Endothelial cell (in vitro differentiated cells): Measurements from ENCODE around the gene ALOX5AP. TPM values are rescaled to one million over a fixed set of nuclear protein-coding genes. Genes with fewer than 3 reads are reported as not detected.

Experiments
- DNase-seq: peaks from one replicate; pipeline ENCODE4 v3.0.0; 2021; ENCODE audit warnings: low spot score
- H3K27ac Mint-ChIP-seq: one replicate; pipeline ENCODE4 v1.8.0; 2021; ENCODE audit warnings: mixed read lengths, inconsistent platforms; ENCODE audit not compliant: unreplicated experiment
- H3K27me3 Mint-ChIP-seq: one replicate; pipeline ENCODE4 v1.8.0; 2021; ENCODE audit warnings: mild to moderate bottlenecking, moderate library complexity, mixed read lengths, inconsistent platforms; ENCODE audit not compliant: unreplicated experiment
- H3K36me3 Mint-ChIP-seq: one replicate; pipeline ENCODE4 v1.8.0; 2021; ENCODE audit warnings: mild to moderate bottlenecking, low read depth, mixed read lengths, inconsistent platforms; ENCODE audit not compliant: unreplicated experiment
- H3K4me1 Mint-ChIP-seq: one replicate; pipeline ENCODE4 v1.8.0; 2021; ENCODE audit warnings: mild to moderate bottlenecking, mixed read lengths, inconsistent platforms; ENCODE audit not compliant: unreplicated experiment
- H3K4me3 Mint-ChIP-seq: one replicate; pipeline ENCODE4 v1.8.0; 2021; ENCODE audit warnings: mild to moderate bottlenecking, mixed read lengths, inconsistent platforms; ENCODE audit not compliant: unreplicated experiment
- H3K9me3 Mint-ChIP-seq: one replicate; pipeline ENCODE4 v1.8.0; 2021; ENCODE audit warnings: mixed read lengths, inconsistent platforms; ENCODE audit not compliant: unreplicated experiment
- CTCF ChIP-seq: fragments of 200-600 bp; sonication (generic); IDR thresholded peaks from one replicate; pipeline ENCODE4 v1.5.0; 2021; ENCODE audit warnings: antibody characterized with exemption; ENCODE audit not compliant: unreplicated experiment
- long read RNA-seq: library from polyadenylated mRNA; unstranded; transcript quantifications from one replicate; pipeline ENCODE4 v2.0.0, GENCODE V29; 2020; ENCODE audit not compliant: unreplicated experiment
- total RNA-seq: library from RNA; stranded (reverse); fragmentation: NEBNext Ultra II Directional; extraction: Animal tissue kit (Norgen Biotek cat#: 25700); gene quantifications from one replicate; pipeline ENCODE4 v1.2.1, GENCODE V29; 2021; ENCODE audit not compliant: unreplicated experiment

The ALOX5AP gene
- total RNA-seq = 1.9 TPM
- long read RNA-seq, partial matches to known transcripts = 0 of 2 reads
- long read RNA-seq, other reads (novel, unspliced or antisense) = 1 of 2 reads

GRCh38 chr13:30735025-30735871 is at the start of gene ALOX5AP:
TSS of gene ALOX5AP (plus strand) at chr13:30735543. CDS start at chr13:30735606, 63 bp downstream.
- Mint-ChIP-seq H3K27ac (no peak within 1 kb of the TSS), H3K4me1 (peaks cover 31% of the 10 kb centered on the region), H3K36me3 (no peaks in the 10 kb centered on the region), H3K27me3 (peaks cover 5% of the 10 kb centered on the region), H3K9me3 (no peaks in the 10 kb centered on the region), H3K4me3 (no peak within 1 kb of the TSS)
- no peak for TF ChIP-seq CTCF
- DNase-seq = no peak

- Mint-ChIP-seq H3K36me3 (no peaks in the 10 kb centered on the region), H3K4me3 (no peak overlapping the region), H3K27ac (no peak overlapping the region), H3K9me3 (no peaks in the 10 kb centered on the region), H3K4me1 (peaks cover 12% of the 10 kb centered on the region), H3K27me3 (peaks cover 3% of the 10 kb centered on the region)
- no peak for TF ChIP-seq CTCF
- no peak for DNase-seq
Observed at GRCh38 chr13:30685987-30686386, 49.4 kb upstream of the ALOX5AP start.

- Mint-ChIP-seq H3K27me3 (peaks cover 3% of the 10 kb centered on the region), H3K4me1 (peaks cover 12% of the 10 kb centered on the region), H3K4me3 (no peak overlapping the region), H3K27ac (no peak overlapping the region), H3K36me3 (no peaks in the 10 kb centered on the region), H3K9me3 (no peaks in the 10 kb centered on the region)
- TF ChIP-seq CTCF = no peak
- DNase-seq = no peak
Observed at GRCh38 chr13:30687601-30688000, 47.7 kb upstream of the ALOX5AP start.

GRCh38 chr13:30689752-30690151 is 45.6 kb upstream of the ALOX5AP start:
- H3K27ac Mint-ChIP-seq = no peak overlapping the region
- DNase-seq = no peak
- no peaks in the 10 kb centered on the region for H3K9me3 Mint-ChIP-seq
- no peak overlapping the region for H3K4me3 Mint-ChIP-seq
- H3K36me3 Mint-ChIP-seq = no peaks in the 10 kb centered on the region
- H3K27me3 Mint-ChIP-seq = peaks cover 3% of the 10 kb centered on the region
- TF ChIP-seq CTCF = no peak
- peaks cover 15% of the 10 kb centered on the region for H3K4me1 Mint-ChIP-seq
